Heart left ventricle (tissue), 13 donors: ENCODE results near the gene VPS26B.

Experiments
- CTCF ChIP-seq, 12 donors: fragments of 200-600 bp; sonication (generic) in 4 of 12; IDR thresholded peaks; one replicate each; pipeline versions ENCODE4 v1.5.0 to v1.8.0; 2018 to 2022; ENCODE audit warnings: antibody characterized with exemption in 12 of 12, mild to moderate bottlenecking in 5 of 12
- POLR2A ChIP-seq, 2 donors: fragments of 450-650 bp; IDR thresholded peaks; one replicate each; pipeline ENCODE4 v1.6.1; 2017; ENCODE audit warnings: antibody characterized with exemption in 2 of 2, mild to moderate bottlenecking in 2 of 2, moderate library complexity in 2 of 2
- donor health status: ischemic (EF 13 %, LVEDD 7.1; RV severe dilation, severe dysfunction).
- donor health status: DM: no; HTN: yes; CAD: no.
- donor health status: DM: no; HTN: no; CAD: no.
- donor health status: ischemic (EF 25% LVEDD 6.9; RV normal size, moderate dysfunction).
- donor health status: ischemic (EF 25% LVEDD 5.7; RV mildly dilated, moderate dysfunction).
- donor health status: ischemic (EF 35%, LVEDD 5.7; RV mildly dilated, moderate dysfunction).
- donor health status: nonischemic (EF 11% LVEDD 7.7; RV severe dilation, severe dysfunction).
- donor health status: DM: yes; HTN: yes; CAD: no.
- donor health status: PGD.
- donor health status: ischemic (EF 29% LVEDD 5.4; RV normal size, mild dysfunction).
- donor health status: nonischemic (EF 23%, LVEDD 6.1; RV moderate dilation, normal function).

- no peak for TF ChIP-seq CTCF (IDR thresholded peaks at IDR 0.05)
- no peak for TF ChIP-seq POLR2A (IDR thresholded peaks at IDR 0.05)
These were observed 16.1 kb downstream of the VPS26B start for GRCh38 chr11:134240592-134240991.
